ENCODE results near the gene MATK.

- TF ChIP-seq ELF4 (IDR thresholded peaks at IDR 0.05) = no peak
- no peak for TF ChIP-seq LEF1 (IDR thresholded peaks at IDR 0.05; ENCODE audit: borderline replicate concordance)
- no peak for TF ChIP-seq ZNF384 (IDR thresholded peaks at IDR 0.05)
- no peak for TF ChIP-seq SP1 (IDR thresholded peaks at IDR 0.05)
- TF ChIP-seq NFRKB (IDR thresholded peaks at IDR 0.05) = no peak
- no peak for TF ChIP-seq FOXA1 (IDR thresholded peaks at IDR 0.05)
- no peak for TF ChIP-seq SUZ12 (IDR thresholded peaks at IDR 0.05)
- no peak for TF ChIP-seq ARNT (IDR thresholded peaks at IDR 0.05)
- TF ChIP-seq FOXK2 (IDR thresholded peaks at IDR 0.05) = no peak
- TF ChIP-seq L3MBTL2 (conservative IDR thresholded peaks at IDR 0.05) = no peak
These were observed 52.5 kb downstream of the MATK start for GRCh38 chr19:3733549-3734309.
